ENCODE measurements around the gene MED23.

MED23 gene

GRCh38 chr6:131627724-131628682, at the start of gene MED23:
MED23 (minus strand) TSS chr6:131628242; CDS start chr6:131628049, 193 bp downstream.
- Mint-ChIP-seq H3K9me3 (no peaks in the 10 kb centered on the region), H3K4me1 (ENCODE audit: low read depth) (peaks cover 36% of the 10 kb centered on the region), H3K27me3 (no peaks in the 10 kb centered on the region), H3K36me3 (ENCODE audit: low read depth) (peaks cover 40% of the 10 kb centered on the region), H3K27ac (peak within 1 kb of the TSS; percentile 97), H3K4me3 (peak within 1 kb of the TSS; percentile 99)
- peak; percentile 100 for DNase-seq

DNA sequence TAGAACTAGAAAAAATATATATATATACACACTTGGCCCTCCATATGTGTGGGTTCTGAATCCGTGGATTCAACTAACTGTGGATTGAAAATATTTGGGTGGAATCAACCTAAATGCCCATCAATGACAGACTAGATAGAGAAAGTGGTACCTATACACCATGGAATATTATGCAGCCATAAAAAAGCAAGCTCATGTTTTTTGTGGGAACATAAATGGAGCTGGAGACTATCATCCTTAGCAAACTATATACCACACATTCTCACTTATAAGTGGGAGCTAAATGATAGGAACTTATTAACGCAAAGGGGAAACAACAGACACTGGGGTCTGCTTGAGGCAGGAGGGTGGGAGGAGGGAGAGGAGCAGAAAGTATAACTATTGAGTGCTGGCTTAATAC, 45.1 kb upstream of the MED23 start:
- no peaks in the 10 kb centered on the region for H3K4me1 Mint-ChIP-seq (ENCODE audit: low read depth)

DNA sequence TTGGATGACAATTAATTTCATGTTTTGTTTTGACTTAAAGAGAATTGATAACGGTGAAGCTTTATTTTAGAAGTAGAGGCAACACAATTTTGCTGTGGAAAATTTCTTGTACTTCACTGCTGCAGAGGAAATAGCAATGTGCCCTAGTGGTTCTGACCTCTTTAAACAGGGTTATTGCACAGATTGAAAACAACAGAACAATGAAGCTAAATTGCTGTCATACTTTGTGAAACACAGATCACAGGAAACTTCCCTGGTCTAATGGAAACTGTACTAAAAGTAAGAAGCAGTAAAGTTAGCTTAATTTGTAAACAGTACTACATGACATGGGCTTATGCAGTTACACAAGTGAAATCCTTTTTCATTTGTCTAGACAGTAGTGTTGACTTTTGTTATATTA, 41.8 kb upstream of the MED23 start:
- Mint-ChIP-seq H3K4me1 (ENCODE audit: low read depth) (no peaks in the 10 kb centered on the region), H3K9me3 (no peaks in the 10 kb centered on the region), H3K27ac (no peak overlapping the region), H3K27me3 (no peaks in the 10 kb centered on the region), H3K4me3 (no peak overlapping the region), H3K36me3 (ENCODE audit: low read depth) (no peaks in the 10 kb centered on the region)
- DNase-seq: no peak

More for the DNA sequence above, 45.1 kb upstream of the MED23 start:
- Mint-ChIP-seq H3K27ac (no peak overlapping the region), H3K9me3 (no peaks in the 10 kb centered on the region), H3K27me3 (no peaks in the 10 kb centered on the region), H3K36me3 (ENCODE audit: low read depth) (no peaks in the 10 kb centered on the region), H3K4me3 (no peak overlapping the region)
- DNase-seq: no peak

- Mint-ChIP-seq H3K36me3 (ENCODE audit: low read depth) (no peaks in the 10 kb centered on the region), H3K4me3 (no peak overlapping the region), H3K27me3 (no peaks in the 10 kb centered on the region), H3K27ac (no peak overlapping the region), H3K9me3 (no peaks in the 10 kb centered on the region), H3K4me1 (ENCODE audit: low read depth) (no peaks in the 10 kb centered on the region)
- no peak for DNase-seq
Measured at GRCh38 chr6:131663578-131664165, 35.6 kb upstream of the MED23 start.

DNA sequence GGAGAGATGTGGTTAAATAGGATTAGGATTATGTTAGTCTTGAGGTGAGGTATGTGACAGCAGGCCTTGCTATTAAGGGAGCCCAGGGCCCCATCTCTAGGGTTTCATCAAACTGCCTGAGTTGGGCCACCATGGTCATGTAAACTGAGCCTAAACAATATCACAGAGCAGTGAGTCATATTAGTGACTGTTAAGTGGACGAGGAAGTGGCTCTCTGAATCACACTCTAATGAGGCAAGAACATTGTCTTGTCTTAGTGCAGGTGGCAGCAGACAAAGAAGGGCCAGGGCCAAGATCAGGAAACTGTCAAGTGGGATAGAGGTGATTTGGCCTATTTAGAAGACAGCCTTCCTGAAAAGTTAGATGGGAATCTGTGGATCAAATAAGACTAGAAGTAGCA, 32.2 kb upstream of the MED23 start:
- Mint-ChIP-seq H3K27ac (no peak overlapping the region), H3K27me3 (no peaks in the 10 kb centered on the region)
- DNase-seq: no peak

DNA sequence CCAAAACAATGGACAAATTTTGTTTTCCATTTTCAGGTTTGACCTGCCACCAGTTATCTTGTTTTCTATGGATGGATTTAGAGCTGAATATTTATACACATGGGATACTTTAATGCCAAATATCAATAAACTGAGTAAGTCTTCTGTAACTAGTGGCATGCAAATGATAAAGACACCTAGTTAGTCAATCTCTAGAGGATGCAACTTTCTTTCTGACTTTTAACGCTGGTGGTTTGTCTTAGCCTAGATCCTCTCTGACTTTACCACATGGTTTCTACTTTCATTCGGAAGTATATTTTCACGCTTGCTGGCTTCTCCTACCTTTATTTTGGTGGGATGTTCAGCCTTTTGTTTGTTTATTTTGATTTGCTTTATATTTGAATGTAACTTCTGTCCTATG, 30.2 kb upstream of the MED23 start:
- DNase-seq: no peak
- Mint-ChIP-seq H3K27ac (no peak overlapping the region), H3K36me3 (ENCODE audit: low read depth) (no peaks in the 10 kb centered on the region), H3K4me1 (ENCODE audit: low read depth) (no peaks in the 10 kb centered on the region), H3K4me3 (no peak overlapping the region), H3K27me3 (no peaks in the 10 kb centered on the region), H3K9me3 (no peaks in the 10 kb centered on the region)

More for the DNA sequence above, 32.2 kb upstream of the MED23 start:
- Mint-ChIP-seq H3K9me3 (no peaks in the 10 kb centered on the region), H3K4me3 (no peak overlapping the region), H3K36me3 (ENCODE audit: low read depth) (no peaks in the 10 kb centered on the region), H3K4me1 (ENCODE audit: low read depth) (no peaks in the 10 kb centered on the region)

- no peak overlapping the region for H3K4me3 Mint-ChIP-seq
- no peaks in the 10 kb centered on the region for H3K36me3 Mint-ChIP-seq (ENCODE audit: low read depth)
- no peaks in the 10 kb centered on the region for H3K9me3 Mint-ChIP-seq
- DNase-seq: no peak
- H3K27ac Mint-ChIP-seq: no peak overlapping the region
- no peaks in the 10 kb centered on the region for H3K27me3 Mint-ChIP-seq
- H3K4me1 Mint-ChIP-seq (ENCODE audit: low read depth): no peaks in the 10 kb centered on the region
Measured at GRCh38 chr6:131657630-131658111, 29.6 kb upstream of the MED23 start.

DNA sequence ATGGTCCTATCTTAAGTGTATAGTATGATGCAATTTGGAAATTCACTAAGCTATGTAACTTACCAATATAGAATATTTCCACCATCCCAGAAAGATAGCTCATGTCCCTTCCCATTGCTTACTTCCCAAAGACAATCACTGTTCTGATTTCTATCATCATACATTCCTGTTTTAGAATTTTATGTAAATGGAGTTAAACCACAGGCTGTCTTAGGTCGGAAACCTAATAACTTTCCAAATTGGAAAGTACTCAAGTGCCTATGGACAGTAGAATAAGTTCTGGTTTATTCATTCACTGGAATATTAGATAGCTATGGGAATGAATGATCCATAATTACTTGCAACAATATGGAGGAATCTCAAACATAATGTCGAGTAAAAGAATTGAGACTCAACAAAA, 29.2 kb upstream of the MED23 start:
- H3K4me3 Mint-ChIP-seq: no peak overlapping the region
- H3K36me3 Mint-ChIP-seq (ENCODE audit: low read depth): no peaks in the 10 kb centered on the region
- H3K9me3 Mint-ChIP-seq: no peaks in the 10 kb centered on the region
- H3K4me1 Mint-ChIP-seq (ENCODE audit: low read depth): no peaks in the 10 kb centered on the region
- no peak overlapping the region for H3K27ac Mint-ChIP-seq
- H3K27me3 Mint-ChIP-seq: no peaks in the 10 kb centered on the region
- no peak for DNase-seq

GRCh38 chr6:131656667-131657066, 28.6 kb upstream of the MED23 start:
- Mint-ChIP-seq H3K27me3 (no peaks in the 10 kb centered on the region), H3K9me3 (no peaks in the 10 kb centered on the region), H3K27ac (no peak overlapping the region), H3K4me1 (ENCODE audit: low read depth) (no peaks in the 10 kb centered on the region), H3K36me3 (ENCODE audit: low read depth) (no peaks in the 10 kb centered on the region), H3K4me3 (no peak overlapping the region)
- no peak for DNase-seq

- no peaks in the 10 kb centered on the region for H3K36me3 Mint-ChIP-seq (ENCODE audit: low read depth)
Measured at GRCh38 chr6:131655951-131656350, 27.9 kb upstream of the MED23 start.

DNA sequence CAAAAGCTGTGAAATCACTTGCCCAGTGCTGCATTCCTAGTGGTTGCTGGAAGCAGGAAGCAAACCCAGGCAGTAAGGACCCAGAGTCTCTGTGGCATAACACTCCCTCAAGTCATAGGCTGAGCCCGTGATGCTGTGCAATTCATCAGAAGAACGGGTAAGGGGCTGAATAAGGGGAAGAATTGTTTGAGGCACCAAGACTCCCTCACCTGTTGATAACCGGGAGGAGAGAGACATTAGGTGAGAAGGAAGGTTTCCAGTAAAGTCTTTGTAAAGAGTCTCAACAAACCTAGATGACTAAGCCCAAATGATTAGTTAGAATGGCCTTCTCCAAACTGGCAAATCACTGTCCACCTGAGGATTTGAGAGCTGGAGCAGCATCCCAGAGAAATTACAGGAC, 27.3 kb upstream of the MED23 start:
- DNase-seq: no peak
- no peaks in the 10 kb centered on the region for H3K9me3 Mint-ChIP-seq
- H3K4me3 Mint-ChIP-seq: no peak overlapping the region
- H3K36me3 Mint-ChIP-seq (ENCODE audit: low read depth): no peaks in the 10 kb centered on the region
- no peaks in the 10 kb centered on the region for H3K27me3 Mint-ChIP-seq
- H3K4me1 Mint-ChIP-seq (ENCODE audit: low read depth): no peaks in the 10 kb centered on the region
- no peak overlapping the region for H3K27ac Mint-ChIP-seq

More at GRCh38 chr6:131655951-131656350, 27.9 kb upstream of the MED23 start:
- H3K27ac Mint-ChIP-seq: no peak overlapping the region
- no peaks in the 10 kb centered on the region for H3K27me3 Mint-ChIP-seq
- no peaks in the 10 kb centered on the region for H3K9me3 Mint-ChIP-seq
- no peak for DNase-seq
- H3K4me3 Mint-ChIP-seq: no peak overlapping the region
- no peaks in the 10 kb centered on the region for H3K4me1 Mint-ChIP-seq (ENCODE audit: low read depth)

- no peak for DNase-seq
- no peak overlapping the region for H3K4me3 Mint-ChIP-seq
- no peaks in the 10 kb centered on the region for H3K36me3 Mint-ChIP-seq (ENCODE audit: low read depth)
- H3K27ac Mint-ChIP-seq: no peak overlapping the region
- H3K4me1 Mint-ChIP-seq (ENCODE audit: low read depth): no peaks in the 10 kb centered on the region
- H3K27me3 Mint-ChIP-seq: no peaks in the 10 kb centered on the region
- no peaks in the 10 kb centered on the region for H3K9me3 Mint-ChIP-seq
Measured at GRCh38 chr6:131654326-131654725, 26.3 kb upstream of the MED23 start.

GRCh38 chr6:131652472-131652871, 24.4 kb upstream of the MED23 start:
- Mint-ChIP-seq H3K36me3 (ENCODE audit: low read depth) (no peaks in the 10 kb centered on the region), H3K4me1 (ENCODE audit: low read depth) (no peaks in the 10 kb centered on the region), H3K4me3 (no peak overlapping the region)

GRCh38 chr6:131651782-131652181, 23.7 kb upstream of the MED23 start:
- Mint-ChIP-seq H3K4me1 (ENCODE audit: low read depth) (no peaks in the 10 kb centered on the region), H3K9me3 (no peaks in the 10 kb centered on the region), H3K36me3 (ENCODE audit: low read depth) (no peaks in the 10 kb centered on the region), H3K27me3 (no peaks in the 10 kb centered on the region), H3K4me3 (no peak overlapping the region), H3K27ac (no peak overlapping the region)
- DNase-seq: no peak

More at GRCh38 chr6:131652472-131652871, 24.4 kb upstream of the MED23 start:
- Mint-ChIP-seq H3K27me3 (no peaks in the 10 kb centered on the region), H3K27ac (no peak overlapping the region), H3K9me3 (no peaks in the 10 kb centered on the region)
- no peak for DNase-seq

GRCh38 chr6:131646249-131646670, 18.2 kb upstream of the MED23 start:
- Mint-ChIP-seq H3K27ac (no peak overlapping the region), H3K27me3 (no peaks in the 10 kb centered on the region), H3K4me3 (no peak overlapping the region), H3K36me3 (ENCODE audit: low read depth) (no peaks in the 10 kb centered on the region), H3K9me3 (no peaks in the 10 kb centered on the region), H3K4me1 (ENCODE audit: low read depth) (no peaks in the 10 kb centered on the region)
- no peak for DNase-seq
